Transverse colon (tissue), 3 donors: ENCODE results near the gene SMIM34.
"Not testable (repeated sequence)": the region's sequence is repeated elsewhere in the genome, so short reads cannot be mapped to it uniquely, and the experiment has no call there.

Experiments
- POLR2A ChIP-seq: fragments of 450-650 bp; IDR thresholded peaks from one replicate; pipeline ENCODE4 v1.6.1; 2016; ENCODE audit warnings: antibody characterized with exemption, mild to moderate bottlenecking, moderate library complexity
- POLR2AphosphoS5 ChIP-seq, 3 donors: sonication (generic); formaldehyde crosslinking; IDR thresholded peaks; one replicate each; pipeline ENCODE4 v1.6.1; 2016; ENCODE audit warnings: antibody characterized with exemption in 3 of 3

DNA sequence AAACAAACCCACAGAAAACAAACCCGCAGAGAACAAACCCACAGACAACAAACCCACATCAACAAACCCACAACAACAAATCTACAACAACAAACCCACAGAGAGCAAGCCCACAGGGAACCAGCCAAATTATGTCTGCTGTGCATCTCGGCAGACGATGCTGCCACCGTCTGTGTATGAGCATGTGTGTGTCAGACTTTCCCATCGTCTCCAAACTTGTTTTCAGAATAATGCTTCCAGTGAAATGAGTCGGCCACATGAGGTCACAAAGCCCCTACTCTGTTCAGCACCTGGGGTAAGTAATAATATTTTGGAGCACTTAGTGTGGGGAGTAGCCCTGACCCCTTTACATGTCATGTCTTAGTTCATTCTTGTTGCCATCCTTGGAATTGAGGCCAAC is 17.6 kb downstream of the SMIM34 start:
- not testable (repeated sequence) for TF ChIP-seq POLR2A; POLR2AphosphoS5 (IDR thresholded peaks at IDR 0.05)
